GM19395 (cell line): ENCODE measurements around the gene ALOX12B.
"Not testable (repeated sequence)": the region's sequence is repeated elsewhere in the genome, so short reads cannot be mapped to it uniquely, and the experiment has no call there.

ENCODE experiments used
- ATAC-seq: cut with Tn5 transposase; IDR thresholded peaks from one replicate; pipeline ENCODE4 v1.9.1; 2021; ENCODE audit warnings: mild to moderate bottlenecking, moderate library complexity; ENCODE audit not compliant: unreplicated experiment

Gene ALOX12B

DNA sequence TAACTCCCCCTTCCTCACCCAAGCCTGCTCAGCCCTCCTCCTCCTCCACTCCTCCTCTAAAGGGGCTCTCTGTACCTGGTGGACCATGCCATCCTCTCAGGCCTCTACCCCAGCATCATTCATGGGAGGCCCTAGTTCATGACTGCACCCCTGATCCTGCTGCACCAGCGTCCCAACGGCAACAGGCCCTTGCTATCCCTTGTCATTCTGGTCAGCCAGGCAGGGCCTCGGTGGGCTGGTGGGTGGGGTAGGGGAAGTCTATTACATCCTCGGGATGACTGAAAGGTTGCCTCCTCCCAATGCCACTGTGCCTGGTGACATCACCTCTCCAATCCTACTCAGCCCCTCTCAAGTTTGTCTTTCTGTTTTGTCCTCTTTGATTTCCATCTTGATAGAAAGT, 19.7 kb downstream of the ALOX12B start:
- ATAC-seq = no peak

DNA sequence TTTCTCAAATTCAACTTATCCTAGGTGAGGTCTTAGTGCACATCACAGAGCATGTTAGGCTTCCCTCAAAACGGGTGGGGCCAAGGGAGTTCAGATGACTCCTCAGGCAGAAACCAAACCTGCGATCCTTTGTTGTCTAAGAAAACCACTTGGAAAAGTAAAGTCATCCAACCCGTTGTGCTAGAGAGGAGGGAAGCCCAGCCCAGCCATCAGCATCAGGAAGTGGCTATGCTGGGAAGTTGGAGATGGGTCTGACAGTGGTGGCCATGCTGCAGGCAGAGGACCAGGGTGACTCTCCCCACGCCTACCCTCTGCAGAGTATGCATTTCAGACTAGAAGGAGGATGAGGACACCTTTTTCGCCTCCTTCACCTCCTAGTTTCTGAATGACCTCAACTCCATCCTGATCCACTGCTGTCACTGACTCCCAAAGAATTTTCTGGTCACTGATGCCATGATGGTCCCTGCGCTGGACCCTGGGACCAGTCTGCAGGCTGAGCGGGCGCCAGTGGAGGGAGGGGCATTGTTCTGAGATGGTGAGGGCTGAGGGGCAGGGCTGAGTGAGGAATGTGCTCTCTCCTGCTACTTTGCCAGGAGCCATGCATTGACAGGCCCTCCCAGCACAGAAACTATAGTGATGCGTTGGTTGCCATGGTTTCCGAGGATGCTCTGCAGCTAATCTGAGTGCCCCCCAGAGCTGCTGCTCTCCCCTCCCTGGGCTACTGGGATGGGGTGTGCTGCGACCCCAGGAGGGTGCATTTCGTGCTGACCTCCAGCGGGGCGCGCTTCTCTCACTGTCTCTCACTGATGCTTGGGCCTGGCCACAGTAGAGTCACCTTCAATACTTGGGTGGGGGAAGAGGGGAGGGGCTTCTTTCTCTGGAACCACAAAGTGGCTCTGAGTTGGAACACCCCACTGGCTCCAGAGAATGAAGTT, 20.4 kb downstream of the ALOX12B start:
- ATAC-seq = no peak

DNA sequence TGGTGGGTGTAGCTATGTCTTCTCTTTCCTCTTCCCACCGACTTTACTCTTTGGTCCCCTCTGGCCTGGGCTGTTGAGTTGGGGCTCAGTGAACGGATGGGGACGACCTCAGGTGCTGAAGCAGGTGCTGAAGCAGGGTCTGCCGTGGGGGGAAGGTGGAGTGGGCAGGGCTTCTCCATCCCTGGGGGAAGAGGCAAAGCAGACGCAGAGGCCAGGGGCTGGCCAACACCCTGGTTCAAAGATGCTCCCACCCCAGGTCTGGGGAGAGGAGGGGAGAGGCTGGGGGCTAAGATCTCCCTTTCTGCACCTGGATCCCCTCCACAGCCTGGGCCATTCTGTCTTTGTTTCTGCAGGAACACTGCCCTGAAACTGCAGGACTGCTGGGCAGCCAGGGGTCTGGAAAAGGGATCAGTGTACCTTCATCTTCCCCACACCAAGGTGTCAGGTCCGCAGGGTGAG, 22.9 kb downstream of the ALOX12B start:
- no peak for ATAC-seq

- no peak for ATAC-seq
Observed at GRCh38 chr17:8063761-8064534, 23.6 kb downstream of the ALOX12B start.

- no peak for ATAC-seq
Observed at GRCh38 chr17:8062807-8063483, 24.6 kb downstream of the ALOX12B start.

DNA sequence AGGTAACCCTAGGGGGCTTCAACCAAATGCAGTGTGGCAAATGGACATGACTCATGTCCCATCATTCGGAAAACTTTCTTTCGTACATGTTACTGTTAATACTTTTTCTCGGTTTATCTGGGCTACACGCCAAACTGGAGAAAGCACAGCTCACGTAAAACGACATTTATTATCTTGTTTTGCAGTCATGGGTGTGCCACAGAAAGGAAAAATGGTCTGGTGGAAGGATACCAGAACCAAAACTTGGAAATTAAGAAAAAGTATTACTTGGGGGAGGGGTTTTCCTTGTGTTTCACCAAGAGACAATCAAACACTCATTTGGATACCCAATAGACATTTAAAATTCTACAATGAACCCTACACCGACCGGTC, 25.1 kb downstream of the ALOX12B start:
- ATAC-seq = no peak

GRCh38 chr17:8061851-8062250, 25.7 kb downstream of the ALOX12B start:
- ATAC-seq = not testable (repeated sequence)

- ATAC-seq = no peak
Observed at GRCh38 chr17:8060274-8060673, 27.2 kb downstream of the ALOX12B start.

DNA sequence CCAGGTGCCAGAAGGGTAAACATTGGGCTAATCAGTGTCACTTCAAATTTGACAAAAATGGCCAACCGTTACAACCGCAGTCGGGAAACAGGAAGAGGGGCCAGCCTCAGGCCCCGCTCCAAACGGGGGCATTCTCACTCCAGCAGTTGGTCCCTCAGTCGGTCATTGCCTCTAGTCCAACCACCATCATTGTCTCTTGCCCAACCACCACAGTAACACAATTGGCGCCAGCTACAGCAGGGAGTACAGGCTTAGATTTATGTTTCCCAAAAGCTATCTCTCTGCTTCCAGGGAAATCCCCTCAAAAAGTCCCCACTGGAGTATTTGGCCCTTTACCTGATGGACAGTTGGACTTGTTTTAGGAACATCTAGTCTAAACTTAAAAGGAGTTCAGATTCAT, 28.4 kb downstream of the ALOX12B start:
- no peak for ATAC-seq

DNA sequence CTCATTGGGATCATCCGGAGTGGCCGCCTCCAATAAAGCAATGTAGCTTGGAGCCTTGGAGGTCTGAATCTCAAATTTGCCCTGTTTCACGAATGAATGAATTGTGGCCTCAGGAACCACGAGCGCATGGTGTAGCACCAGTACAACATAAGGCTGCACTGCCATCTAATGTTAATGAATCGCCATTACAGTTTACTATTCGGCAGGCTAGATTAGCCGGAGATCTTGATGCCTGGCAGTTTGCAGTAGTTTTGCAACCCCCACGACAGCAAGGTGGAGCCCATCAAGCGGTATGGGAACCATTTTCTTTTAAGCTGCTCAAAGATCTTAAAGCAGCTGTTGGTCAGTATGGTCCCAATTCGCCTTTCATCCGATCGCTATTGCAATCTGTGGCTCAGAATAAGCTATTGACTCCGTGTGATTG, 29.8 kb downstream of the ALOX12B start:
- no peak for ATAC-seq

GRCh38 chr17:8056976-8057625, 30.4 kb downstream of the ALOX12B start:
- ATAC-seq = no peak

- ATAC-seq = peak; percentile 46
Observed at GRCh38 chr17:8056232-8056975, 31.1 kb downstream of the ALOX12B start.

DNA sequence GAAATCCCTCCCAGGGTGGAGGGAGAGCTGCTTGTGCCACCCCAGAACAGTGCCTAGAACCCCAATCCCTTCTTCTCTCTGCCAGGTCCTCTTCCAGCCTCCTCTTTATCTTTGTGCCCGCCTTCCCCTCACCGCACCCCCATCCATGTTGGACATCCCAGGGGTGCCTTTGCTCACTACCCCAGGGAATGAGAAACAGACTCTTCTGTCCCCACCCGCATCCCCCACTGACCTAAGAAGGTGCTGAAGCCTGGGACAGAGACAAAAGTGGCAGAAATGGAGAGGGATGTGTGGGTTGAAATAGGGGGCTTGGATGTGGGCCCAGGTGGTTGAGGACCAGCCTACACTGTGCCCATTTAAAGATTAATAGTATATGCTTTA, 31.7 kb downstream of the ALOX12B start:
- ATAC-seq = no peak

DNA sequence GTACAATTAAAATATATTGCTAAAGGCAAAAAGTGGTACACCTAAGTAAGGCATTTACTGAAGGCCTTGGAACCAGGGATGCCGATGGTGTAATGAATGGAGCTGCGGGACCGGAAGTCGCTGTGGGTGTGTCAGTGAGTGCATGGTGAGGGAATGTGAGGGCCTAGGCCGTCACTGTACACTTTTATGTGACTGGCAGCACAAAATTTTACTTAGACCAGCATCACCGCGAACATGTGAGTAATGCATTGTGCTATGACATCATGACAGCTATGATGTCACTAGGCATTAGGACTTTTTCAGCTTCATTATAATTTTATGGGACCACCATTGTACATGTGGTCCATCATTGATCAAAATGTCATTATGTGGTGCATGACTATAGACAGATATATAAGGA, 33.9 kb downstream of the ALOX12B start:
- no peak for ATAC-seq

- no peak for ATAC-seq
Observed at GRCh38 chr17:8052256-8053252, 35.0 kb downstream of the ALOX12B start.

GRCh38 chr17:8051831-8052230, 35.7 kb downstream of the ALOX12B start:
- no peak for ATAC-seq

- ATAC-seq = no peak
Observed at GRCh38 chr17:8048736-8049135, 38.8 kb downstream of the ALOX12B start.

- ATAC-seq = no peak
Observed at GRCh38 chr17:8048236-8048635, 39.3 kb downstream of the ALOX12B start.

GRCh38 chr17:8047769-8048110, 39.8 kb downstream of the ALOX12B start:
- ATAC-seq = no peak
